Stimulated activated CD4-positive, alpha-beta T cell treated with anti-CD3 and anti-CD28 coated beads, TNF-alpha, amount 100 ng/mL, for 24 hours (primary cell): ENCODE results near the gene LMF2.
"Not testable (repeated sequence)": the region's sequence is repeated elsewhere in the genome, so short reads cannot be mapped to it uniquely, and the experiment has no call there.

Experiments used
- DNase-seq, 3 experiments: peaks; one replicate each; pipeline ENCODE4 v3.0.0-alpha.2; 2020; ENCODE audit warnings: low read depth in 3 of 3

LMF2 gene

DNA sequence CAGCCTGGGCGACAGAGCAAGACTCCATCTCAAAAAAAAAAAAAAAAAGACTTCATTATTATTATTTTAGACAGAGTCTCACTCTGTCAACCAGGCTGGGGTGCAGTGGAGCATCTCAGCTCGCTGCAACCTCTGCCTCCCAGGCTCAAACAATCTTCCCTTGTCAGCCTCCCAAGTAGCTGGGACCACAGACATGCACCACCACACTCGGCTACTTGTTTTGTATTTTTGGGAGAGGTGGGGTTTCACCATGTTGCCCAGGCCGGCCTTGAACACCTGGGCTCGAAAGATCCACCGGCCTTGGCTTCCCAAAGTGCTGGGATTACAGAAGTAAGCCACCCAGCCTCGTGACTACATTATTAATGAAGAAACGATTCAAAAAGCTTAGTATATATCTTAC, 27.6 kb upstream of the LMF2 start:
- no peak for DNase-seq

DNA sequence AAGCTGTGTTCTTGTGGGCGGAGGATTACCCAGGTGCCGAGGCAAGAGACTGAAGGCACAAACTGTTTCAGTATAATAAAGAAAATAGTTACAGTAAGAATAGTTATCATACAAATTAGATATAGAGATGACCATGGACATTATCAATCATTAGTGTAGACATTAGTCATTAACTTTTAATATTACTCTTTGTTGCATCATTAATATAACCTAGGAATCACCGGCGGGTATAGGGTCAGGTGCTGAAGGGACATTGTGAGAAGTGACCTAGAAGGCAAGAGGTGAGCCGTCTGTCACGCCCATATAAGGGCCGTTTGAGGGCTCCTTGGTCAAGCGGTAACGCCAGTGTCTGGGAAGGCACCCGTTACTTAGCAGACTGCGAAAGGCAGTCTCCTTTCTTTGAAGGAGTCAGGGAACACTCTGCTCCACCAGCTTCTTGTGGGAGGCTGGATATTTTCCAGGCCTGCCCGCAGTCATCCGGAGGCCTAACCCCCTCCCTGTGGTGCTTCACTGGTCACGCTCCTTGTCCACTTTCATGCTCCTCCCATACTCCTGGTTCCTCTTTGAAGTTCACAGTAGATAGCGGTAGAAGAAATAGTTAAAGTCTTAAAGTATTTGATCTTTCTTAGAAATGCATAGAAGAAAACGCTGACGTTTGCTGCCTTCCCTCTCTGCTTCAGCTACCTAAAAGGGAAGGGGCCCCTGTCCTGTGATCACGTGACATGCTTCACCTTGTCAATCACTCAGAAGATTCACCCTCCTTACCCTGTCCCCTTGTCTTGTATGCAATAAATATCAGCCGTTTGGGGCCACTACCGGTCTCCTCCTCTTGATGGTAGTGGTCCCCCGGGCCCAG, 26.6 kb upstream of the LMF2 start:
- DNase-seq = not testable (repeated sequence)

DNA sequence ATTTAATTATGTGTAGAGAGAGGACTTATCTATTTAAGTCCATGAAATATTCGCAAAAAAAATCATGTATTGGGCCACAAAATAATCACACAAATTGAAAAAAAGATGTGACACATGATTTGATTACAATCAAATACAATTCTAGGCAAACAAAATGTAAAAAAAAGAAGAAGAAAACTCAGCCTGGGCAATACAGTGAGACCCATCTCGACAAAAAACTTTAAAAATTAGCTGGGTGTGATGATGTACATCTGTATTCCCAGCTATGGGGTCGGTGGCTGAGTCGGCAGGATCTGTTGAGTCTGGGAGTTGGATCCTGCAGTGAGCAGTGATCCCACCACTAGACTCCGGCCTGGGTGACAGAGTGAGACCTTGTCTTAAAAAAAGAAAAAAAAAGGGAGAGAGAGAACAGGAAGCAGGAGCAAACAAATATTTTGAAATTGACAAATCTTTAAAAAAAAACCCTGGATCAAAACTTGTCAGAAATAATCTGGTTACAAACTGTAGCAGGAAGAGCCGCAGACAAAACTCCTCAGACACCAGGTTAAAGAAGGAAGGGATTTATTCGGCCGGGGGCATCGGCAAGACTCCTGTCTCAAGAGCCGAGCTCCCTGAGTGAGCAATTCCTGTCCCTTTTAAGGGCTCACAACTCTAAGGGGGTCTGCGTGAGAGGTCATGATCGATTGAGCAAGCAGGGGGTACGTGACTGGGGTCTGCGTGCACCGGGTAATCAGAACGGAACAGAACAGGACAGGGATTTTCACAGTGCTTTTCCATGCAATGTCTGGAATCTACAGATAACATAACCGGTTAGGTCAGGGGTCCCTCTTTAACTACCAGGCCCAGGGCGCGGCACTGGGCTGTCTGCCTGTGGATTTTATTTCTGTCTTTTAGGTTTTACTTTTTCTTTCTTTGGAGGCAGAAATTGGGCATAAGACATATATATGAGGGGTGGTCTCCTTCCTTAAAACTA, 25.6 kb upstream of the LMF2 start:
- no peak for DNase-seq

DNA sequence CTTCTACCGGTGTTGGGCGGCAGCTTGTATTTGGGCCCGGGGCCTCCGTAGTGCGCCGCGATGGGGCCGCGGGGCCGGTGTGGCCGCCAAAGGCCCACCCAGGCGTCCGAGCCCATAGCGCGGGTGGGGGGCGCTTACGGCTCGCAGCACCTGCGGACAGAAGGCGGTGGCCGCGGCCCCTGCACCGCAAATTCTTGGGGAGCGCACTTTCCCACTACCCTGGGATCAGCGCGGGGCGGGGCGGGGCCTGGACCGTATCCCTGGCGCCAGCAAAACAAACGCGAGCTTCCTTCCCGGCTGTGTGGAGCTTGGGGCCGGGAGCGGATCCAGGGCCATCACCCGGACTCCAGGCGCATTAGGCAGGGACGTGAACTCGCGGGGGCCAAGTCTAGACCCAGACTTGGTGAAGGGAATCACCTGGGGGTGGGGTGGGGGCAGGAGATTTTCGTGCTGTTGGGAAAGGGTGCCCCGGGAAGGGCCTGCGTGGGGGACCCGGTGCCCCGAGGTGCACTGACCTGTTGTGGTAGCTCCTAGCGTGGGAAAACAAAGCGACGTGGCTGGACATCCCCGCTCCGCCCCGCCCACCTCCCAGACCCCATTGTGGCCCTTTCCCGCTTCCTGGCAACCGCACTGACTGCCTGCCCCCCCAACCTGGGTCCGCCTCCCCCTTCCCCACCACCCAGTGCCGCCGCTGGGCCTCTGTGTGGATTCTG, 24.6 kb upstream of the LMF2 start:
- no peak for DNase-seq

DNA sequence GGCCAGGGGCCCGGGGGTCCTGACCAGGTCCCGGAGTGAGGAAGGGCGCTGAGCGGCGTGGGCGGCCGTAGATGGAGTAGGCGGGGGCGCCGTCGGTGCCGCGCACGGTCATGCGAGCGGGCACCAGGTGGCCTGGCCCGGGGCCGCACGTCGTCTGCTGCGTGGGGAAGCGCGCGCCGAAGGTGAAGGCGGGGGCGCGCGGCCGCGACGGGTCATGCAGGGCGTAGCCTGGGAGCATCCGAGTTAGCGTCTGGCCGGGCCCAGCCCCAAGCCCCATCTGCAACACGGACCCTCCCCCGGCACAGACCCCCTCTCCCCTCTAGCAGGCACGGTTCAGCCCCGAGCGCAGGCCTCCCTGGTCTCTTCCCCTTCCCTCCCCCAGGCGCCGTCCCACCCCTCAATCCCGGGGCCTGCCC, 24.1 kb upstream of the LMF2 start:
- peak in 2 of 3 experiments; percentile 51 to 72 for DNase-seq

DNA sequence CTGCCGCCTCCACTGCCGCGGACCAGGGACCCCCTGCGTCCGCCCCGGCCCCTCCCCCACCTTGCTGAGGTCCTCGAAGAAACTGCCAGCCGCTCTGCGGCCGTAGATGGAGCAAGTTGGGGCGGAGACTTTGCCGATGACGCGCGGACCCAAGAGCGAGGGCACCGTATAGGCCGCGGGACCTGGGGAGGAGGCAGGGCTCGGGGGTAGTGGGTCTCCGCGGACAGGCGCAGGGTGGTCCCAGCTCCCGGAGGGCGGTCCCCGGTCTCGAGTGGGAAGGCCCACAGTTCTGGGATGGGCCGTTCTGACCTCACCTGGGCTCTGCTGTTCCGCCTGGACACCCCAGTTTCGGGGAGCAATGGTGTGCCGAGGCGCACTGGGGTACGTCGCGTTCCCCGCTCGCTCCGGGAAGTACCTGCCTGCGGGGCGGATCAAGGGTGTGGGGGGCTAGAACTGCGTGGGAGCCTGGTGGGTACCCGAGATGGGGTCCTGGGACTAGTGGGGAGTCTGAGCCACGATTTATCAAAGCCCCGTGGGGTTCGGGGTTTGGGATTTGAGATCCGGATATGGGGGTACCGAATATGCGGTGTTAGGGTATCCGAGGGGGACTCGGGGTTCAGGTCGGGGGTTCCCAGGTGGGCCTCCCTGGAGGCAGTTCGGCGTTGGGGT, 23.5 kb upstream of the LMF2 start:
- peak; percentile 66 to 83 (median 67) for DNase-seq

DNA sequence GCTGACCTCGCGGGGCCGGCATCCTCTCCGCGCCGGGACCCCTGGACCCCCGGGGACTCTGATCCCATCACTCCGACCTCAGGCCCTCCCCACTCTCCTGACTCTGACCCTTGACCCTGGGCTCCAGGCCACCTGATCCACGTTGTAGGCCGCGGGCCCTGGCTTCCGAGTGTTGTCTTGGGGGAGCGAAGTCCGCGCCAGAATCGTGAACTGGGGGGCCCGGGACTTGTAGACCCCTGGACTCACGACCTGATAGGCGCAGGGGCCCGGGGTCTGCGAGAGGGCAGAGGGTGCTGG, 23.0 kb upstream of the LMF2 start:
- no peak for DNase-seq

DNA sequence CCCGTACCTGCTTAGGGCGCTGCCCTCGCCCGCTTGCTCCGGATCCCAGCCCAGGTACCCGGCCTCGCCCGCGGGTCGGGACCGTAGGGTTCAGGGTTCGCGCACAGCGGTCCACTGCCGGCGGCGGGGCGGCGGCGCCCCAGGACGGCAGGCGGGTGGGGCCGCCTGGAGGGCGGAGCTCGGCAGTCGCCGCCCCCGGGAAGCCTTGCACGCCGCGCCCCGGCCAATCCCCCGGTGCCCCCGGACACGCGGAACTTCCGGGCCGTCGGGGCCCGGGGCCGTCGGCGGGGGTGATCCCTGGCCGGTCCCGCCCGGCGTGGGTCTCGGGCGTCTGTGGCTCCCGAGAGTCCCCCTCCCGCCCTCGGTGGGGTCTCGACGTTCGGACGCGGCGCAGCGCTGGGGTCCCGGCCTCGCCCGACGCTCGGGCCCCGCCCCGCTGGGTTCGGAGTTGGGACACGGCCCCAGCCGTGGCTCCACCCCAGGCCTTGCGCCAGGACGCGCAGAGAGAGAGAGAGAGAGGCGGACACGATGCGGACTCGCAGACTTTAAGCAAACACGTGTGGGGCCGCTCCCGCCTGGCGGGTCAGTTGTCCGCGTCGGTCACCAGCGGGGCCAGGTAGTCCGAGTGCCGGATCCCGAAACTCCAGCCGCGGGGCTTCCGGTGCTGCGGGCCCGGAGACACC, 22.5 kb upstream of the LMF2 start, which contains the start of gene TYMP:
Gene TYMP, minus strand, starts transcription at position 116 of the 683 bp plus-strand sequence. CDS start 303 bp downstream, outside the sequence.
- peak in 2 of 3 experiments; percentile 40 to 71 for DNase-seq

DNA sequence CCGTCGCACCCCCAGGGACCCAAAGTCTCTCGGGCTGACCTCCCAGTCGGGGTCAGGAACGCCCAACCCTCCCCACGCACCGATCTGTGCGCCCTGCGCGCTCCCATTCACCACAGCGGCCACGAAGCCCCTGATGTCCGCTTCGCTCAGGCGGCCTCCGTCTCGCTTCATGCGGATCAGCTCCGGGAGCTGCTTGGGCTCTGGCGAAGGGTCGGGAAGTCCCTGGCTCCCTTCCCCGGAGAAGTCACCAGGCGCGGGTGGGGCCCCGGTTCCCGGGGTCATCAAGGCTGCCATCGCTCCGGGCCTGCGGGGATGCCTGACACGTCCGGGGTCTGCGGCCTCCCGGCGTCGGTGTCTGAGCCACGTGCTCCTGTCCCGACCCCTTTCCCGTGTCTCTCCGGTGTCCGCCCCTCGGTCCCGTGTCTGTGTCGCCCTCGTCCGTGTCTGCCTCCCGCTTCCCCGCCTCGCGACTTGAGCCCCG, 22.0 kb upstream of the LMF2 start:
- no peak for DNase-seq

DNA sequence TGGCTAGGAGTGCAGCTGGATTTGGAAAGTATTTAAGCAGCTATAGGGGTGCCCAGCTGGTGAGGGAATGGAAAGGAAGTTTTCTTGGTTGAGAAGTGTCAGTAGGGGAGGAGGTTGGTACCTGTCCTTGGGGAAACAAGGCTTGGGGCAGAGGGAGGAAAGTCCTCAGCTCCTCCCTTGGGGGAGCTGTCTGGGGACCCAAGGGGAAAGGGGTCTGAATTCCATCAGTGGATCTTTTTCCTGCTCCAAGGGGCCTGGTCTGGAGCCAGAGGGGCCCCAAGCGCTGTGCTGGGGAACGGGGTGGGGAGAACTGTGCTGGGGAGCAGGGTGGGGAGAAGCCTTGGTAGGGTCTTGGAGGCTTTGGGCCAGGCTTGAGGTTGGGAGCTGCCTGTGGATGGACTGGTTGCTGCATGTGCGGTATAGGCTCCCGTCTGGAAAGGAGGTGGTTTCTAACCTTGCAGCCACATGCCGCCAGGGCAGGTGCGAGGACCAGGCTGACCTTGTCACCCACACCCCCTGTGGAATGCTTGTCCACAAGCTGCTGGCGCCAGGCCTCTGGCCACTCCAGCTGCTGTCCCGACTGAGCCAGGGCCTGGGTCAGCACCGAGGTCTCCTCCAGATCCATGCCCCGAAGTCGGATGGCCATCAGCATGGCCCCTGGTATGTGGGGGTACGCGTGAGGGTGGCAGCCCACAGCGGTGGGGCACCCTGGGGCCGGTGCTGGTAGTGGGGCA, 21.3 kb upstream of the LMF2 start:
- no peak for DNase-seq

DNA sequence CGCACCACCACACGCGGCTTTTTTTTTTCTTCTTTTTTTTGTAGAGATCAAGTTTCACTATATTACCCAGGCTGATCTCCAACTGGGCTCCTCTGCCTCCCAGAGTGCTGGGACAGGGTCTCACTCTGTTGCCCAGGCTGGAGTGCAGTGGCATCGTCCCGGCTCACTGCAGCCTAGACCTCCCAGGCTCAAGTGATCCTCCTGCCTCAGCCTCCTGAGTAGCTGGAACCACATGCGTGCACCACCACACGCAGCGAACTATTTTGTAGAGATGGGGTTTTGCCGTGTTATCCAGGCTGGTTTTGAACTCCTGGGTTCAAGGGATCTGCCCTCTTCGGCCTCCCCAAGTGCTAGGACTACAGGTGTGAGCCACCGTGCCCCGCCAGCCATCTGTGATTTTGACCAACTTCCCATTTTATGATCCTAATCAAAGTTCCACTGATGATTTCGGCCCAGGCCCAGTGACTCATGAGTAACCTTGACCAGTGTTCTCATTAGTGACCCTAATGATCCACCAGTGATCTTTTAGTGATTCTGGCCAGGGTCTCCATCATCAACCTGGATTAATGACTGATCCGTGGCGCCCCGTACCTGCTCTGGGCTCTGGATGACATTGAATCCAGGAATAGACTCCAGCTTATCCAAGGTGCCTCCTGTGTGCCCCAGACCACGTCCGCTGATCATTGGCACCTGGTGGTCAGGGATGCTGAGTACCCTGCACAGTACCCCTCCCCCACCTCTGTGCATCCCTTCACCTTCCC, 20.6 kb upstream of the LMF2 start:
- no peak for DNase-seq

DNA sequence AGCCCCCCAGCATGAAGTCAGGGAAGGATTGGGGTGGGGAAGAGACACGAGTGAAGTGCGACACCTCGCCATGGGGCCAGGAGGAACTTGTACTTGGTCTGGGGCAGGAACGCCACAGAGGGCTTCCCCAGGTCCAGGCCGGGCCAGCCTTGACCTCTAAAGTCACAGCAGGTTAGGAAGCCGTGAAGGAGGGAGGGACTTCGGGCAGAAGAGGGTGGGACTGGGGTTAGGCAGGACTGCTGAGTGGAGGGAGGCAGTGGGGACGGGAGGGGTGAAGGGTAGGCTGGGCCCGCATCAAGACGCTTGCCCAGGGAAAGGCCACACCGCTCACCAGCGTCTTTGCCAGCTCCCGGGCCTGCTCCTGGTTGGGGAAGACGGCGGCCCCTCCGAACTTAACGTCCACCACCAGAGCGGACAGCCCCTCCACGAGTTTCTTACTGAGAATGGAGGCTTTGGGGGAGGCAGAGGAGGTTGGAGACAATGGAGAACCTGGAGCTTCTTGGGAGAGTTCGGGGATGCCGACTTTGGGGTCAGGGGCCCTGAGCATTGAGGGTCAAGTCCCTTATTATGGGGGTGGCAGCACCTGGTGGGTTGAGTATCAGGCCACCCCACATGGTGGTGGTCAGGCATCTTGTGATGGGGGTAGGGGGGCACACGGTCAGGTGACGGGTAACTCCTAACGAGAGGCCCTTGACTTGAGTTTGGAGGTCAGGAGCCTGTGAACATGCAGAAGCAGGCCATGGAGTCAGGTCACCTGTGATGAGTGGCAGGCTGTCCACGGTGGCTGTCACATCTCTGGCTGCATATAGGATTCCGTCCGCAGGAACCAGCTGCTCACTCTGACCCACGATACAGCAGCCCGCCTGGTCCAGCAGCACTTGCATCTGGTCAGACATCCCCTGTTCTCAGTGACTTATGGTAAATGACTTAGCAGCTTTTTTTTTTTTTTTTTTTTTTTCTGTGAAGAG, 19.6 kb upstream of the LMF2 start:
- DNase-seq = peak in 1 of 3 experiments; percentile 56

DNA sequence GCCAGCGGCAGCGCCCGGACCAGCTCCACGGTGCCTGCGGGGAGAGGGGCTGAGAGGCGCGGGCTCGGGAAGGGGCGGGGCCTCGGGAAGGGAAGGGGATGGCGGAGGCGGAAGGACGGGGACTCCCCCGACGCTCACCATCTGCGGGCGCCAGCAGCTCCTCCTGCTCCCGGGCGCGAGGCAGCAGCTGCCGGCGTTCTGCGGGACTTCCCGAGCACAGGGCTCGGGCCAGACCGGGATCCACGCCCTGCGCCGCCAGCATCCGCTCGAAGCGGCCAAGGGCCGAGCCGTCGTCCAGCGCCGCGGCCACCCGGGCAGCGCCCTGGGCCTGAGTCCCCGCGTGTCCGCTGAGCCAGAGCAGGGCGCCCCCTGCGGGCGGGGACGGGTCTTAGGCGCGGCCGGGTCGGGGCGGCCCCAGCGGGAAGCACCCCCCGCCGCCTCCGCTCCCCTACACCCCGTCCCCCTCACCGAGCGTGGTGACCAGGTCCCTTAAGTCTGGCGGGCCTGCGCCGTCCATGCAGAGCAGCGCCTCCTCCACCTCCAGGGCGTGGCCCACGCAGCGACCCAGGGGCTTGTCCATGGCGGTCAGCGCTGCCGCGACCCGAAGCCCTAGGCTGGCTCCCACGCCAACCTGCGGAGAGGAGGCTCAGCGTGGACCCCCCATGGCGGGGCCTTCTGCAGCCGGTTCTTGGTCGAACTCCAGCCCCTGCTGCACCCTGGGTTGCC, 18.8 kb upstream of the LMF2 start:
- DNase-seq = peak; percentile 60 to 91 (median 76)

DNA sequence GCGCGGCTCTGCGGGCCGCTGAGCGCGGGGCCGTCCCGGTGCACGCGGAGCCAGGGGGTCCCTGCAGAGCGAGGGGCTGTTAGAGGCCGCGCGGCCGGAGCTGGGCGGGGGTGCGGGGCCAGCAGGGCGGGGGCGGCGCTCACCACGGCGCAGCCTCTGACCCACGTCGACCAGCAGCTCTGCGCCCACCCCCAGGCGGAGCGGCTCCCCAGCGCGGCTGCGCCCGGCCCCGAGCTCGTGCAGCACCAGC, 18.3 kb upstream of the LMF2 start:
- no peak for DNase-seq

DNA sequence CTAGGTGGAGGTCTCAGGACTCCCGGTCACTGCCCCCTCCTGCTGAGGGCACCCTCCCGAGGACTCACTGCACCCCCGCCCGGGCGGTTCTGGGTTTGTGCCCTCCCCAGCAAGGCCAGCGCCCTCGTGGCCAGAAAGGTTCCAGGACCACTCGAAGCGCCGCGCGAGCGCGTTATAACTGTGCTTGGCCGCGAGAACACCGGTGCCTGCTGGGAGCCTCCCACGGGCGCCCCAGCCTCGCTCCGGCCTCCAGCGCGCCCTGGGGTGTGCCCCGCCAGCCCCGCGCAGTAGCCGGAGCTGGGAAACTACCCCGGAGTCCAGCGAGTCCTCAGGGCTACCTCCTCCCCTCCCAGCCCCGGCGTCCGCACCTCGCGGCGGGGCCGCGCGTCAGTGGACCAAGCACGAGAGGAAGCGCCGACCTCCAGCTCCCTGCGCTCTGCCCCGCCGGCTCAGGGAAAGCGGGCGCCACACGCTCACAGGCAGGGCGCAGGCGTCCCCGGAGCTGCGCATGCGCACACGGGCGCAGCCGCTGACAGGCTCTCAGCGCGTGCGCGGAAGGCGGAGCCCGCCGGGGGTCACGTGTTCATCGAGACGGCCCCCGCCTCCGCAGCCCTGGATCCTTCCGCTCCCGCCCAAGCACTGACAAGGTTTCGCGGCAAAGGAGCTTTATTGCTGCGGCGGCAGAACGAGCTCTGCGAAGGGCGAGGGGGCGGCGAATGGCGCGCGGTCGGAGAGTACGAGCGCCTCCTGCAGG, 17.8 kb upstream of the LMF2 start, which contains the start of gene SCO2:
Gene SCO2, minus strand, starts transcription at position 495 of the 754 bp plus-strand sequence. CDS start 1,187 bp downstream, outside the sequence.
- peak; percentile 95 to 97 (median 96) for DNase-seq

DNA sequence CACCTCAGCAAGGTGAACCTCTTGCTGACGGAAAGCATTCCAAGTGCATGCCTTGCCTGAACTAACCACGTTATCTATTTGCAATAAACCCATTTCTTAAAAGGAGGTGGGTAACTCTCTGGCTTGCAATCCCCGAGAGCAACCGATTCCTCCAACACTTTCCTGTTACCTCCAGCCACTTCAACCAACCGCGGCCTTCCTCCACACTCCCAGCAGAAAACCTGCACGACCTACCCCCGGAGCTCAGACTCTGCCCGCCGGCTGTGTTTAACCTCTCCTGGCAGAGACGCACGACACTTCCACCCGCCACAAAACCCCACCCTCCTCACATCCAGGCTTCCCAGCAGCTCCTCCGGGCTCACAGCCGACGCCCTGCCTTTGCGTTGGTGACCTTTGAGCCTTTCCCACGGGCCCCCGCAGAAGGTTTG, 17.2 kb upstream of the LMF2 start:
- no peak for DNase-seq
